Stimulated activated CD8-positive, alpha-beta memory T cell treated with anti-CD3 and anti-CD28 coated beads, Interleukin-7, amount 100 ng/mL, for 24 hours (primary cell): ENCODE results near the gene CYTIP.

ENCODE experiments used
- DNase-seq: peaks from one replicate; pipeline ENCODE4 v3.0.0-alpha.2; 2020; ENCODE audit warnings: low read depth

The CYTIP gene

DNA sequence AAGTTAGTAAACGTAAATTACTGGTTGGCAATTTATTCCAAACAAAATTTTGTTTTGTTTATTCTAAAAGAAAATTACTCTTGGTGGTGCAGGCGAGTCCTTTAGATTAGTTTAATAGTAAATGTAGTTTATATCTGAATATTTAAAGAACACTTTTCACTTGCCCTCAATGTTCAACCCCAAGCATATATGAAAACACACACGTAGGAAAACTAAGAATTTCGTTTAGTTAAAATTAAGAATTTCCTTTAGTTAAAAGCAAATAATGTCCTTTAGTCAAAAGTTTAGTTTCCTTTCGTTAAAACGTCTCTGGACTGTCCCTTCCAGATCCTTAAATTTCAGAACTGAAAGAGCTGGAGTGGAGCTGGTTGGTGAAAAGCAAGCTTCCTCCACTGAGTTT is 19.1 kb upstream of the CYTIP start:
- no peak for DNase-seq

DNA sequence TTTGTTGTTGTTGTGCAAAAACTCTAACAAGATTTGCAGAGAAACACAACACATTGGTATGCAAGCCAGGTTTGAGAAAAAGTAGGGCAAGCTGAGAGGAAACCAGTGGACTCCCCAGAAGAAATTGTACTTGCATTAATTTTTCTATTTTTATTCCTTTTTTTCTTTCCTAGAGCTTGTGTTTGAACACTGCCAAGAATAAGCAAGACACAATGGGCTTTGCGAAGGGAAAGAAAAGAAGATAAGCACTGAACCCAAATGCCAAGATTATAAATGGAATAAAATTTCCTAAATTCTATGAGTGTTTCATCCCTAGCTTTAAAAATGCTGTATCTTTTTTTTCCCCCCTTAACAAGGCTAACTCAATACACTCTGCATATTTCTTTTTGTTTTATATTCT is 17.0 kb upstream of the CYTIP start:
- DNase-seq = no peak

DNA sequence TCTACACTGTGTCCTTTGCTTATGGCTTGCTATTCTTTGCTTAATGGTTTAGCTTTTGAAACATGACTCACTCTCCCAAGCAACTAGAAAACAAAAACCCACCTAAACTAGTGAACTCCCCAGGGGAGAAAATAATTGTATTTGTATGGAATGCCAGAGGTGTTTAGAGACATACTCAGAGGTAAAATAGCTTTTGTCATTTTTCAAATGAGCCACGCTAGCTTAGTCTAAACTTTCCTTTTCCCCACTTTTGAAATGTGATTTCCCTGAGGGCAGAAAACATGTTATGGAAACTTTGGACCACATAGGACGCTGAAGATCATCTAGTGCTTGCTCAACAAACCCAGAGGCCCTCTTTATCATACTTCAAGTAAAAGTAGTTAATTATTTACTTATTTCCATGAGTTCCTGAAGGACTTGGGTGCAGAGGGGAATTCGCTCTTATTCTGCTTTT is 16.5 kb upstream of the CYTIP start:
- no peak for DNase-seq

DNA sequence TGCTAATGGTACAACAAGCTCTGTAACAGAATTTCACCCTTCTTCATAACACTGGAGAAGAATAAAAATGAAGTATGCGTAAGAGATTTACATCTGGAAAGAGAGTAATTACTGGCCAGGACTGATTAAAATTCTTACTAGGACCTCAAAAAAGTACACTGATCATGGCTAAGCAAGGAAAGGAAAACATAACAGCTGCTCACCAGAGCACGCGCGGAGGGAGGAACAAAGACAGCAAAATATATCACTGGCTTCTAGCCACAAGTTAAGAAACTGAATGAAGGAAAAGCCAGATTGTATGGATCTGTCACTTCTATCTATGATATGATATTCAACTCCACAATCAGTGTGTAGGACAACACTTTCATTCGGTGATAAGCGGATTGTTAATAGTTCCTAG is 15.6 kb upstream of the CYTIP start:
- DNase-seq = no peak

DNA sequence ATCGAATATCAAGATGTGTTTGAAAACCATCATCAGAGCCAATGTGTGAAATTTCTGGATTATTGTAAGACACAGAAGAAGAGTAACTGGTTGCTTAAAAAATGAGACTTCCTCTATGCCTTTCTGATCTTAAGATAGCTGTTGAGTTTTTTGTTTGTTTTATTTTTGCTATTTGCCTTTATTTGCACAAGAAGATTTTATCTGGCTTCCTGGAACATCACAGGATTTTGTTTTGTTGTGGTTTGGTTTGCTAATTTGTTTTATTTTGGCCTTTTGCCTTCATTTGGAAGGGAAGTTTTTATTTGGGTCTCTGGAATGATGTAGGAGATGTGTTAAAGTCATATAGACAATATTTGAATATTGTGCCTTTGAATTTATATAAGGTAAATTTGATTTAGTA is 3.9 kb upstream of the CYTIP start:
- DNase-seq = no peak

DNA sequence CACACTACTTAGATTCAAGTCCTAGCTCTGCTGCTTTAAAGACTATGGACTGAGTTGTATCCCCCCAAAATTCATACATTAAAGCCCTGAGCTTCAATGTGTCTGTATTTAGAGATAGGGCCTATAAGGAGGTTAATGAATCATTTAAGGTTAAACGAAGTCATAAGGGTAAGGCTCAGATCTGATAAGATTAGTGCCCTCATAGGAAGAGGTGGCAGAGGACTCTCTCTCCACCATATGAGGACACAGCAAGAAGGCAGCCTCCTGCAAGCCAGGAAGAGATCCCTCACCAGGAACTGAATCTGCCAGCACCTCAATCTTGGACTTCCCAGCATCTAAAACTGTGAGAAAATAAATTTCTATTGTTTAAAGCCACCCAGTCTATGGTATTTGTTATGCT is 3.1 kb upstream of the CYTIP start:
- no peak for DNase-seq

DNA sequence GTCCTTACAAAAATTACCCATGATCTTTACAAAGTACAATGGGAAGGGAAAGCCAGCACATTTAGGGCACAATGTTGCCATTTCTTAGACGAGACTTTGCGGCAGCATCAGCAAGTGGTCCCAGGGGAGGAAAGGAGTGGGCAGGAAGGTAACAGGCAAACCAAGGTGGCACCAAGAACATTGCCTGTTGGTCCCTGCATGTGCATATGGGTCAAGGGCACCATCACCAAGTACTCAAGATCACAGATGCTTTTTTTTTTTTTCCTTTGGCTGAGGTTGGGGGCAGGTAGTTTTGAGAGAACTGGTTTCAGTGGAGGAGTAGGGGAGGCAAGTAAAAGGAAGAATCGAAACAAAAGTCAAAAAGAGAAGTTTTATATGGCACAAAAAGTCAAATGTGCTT is 752 bp upstream of the CYTIP start:
- DNase-seq = no peak

DNA sequence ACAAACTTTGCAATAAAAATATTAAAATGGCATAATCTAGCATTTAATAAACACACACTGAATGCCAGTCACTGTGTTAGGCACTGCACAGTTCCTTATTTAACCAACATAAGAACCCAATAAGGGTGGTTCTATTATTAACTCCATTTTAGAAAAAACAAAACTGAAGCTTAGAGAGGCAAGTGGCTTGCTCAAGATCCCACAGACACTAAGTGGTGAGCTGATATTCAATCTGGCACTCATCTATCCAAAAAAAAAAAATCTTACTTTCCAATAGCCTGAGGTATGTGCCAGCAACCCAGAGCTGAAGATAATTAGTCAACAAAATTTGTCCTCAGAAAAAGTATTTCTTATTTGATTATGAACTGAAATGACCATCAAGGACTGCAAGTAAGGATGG is 799 bp downstream of the CYTIP start:
- DNase-seq = no peak

DNA sequence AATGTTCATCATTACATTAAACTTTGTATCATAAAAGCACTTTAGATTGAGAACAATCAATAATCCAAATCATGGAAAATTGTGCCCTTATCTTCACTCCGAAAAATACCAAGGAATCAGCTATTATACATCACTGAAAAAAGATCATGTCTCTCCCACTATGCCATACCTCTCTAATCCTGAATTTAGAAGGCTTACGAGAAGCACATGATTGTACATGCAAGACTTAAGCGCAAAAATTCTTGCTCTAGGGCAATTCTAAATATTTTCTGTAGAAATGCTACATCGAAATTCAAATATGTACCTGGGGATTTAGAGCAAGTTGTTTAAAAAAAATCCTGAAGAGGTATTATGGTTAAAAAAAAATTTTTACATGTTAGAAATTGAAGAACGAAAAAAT is 1.3 kb downstream of the CYTIP start:
- DNase-seq = no peak

DNA sequence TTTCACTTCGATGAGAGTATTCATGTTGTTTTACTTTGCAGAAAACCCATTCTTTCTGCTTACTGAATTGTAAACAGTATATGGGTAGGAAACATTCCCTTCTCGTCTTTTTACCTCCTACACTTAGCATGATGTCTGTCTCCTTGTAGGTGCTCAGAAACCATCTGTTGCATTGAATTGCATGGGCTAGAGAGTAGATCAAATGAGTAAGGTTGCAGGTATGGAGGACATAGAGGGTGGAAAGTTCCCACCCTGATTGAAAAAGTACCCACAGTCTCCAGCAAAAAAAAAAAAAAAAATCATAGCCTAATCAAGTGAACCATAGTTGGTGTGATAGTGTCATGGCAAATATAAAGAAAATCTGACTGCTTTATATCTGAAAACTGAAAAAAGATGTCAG is 1.7 kb downstream of the CYTIP start:
- no peak for DNase-seq

DNA sequence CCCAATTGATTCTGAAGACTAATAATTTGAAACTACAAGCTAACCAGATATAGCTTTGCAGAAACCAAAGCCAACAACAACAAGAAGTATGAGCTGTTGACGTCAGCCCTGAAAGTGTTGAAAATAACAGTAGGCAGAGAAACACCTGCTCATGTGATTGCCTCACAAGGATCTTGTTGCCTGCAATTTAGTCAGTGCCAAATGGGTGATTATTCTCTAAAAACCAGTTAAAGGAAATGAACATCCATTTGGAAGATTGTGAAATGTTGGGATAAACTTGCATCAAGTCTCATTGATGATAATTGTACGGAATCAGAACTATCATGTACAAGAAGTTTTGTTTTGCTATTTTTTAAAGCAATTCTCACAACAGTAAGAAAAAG is 2.8 kb downstream of the CYTIP start:
- DNase-seq = no peak

DNA sequence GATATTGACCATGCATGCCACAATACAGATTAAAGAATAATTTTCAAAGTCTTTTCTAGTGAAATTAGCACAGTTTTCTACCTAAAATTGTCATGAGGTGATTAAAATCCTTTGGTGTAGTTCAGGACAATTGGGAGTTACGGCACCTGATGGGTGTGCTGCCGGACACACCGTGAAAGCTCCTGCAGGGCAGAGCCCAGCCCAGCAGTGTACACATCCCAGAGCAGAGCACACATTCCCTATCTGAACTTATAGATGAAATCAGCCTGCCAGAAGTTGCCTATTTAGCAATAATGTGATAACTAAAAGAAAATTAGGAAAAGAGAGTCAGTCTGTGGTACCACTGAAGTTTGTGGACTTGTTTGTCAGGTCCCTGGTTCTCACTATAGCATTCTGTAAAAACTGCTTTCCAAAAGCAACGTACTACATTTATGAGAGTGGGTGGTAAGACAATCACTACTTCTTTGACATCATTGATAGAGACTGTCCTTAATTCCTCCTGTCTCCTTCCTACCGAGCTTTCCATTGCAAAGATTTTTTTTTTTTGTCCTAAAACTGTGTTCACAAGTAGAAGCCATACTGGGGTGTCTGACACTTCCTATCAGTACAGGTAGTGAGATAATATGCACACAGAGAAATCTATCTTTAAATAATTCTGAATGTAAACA is 3.4 kb downstream of the CYTIP start:
- no peak for DNase-seq

DNA sequence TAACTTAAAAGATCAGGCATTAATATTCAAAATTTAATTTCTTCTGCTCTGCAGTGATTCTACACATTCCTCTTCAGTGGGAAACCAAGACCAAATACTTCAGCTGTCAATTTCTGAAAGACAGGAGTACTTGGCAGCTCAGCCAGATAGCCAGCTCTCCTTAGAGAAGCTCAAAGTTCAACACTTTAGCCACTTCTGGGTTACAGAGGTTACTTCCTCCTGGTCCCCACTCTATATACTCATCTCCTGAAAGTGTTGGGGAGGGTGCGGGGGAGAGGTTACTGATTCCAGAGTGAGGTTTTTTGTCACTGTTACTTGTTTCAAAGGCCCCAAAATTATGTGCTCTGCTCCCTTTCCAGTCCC is 4.1 kb downstream of the CYTIP start:
- DNase-seq = no peak

DNA sequence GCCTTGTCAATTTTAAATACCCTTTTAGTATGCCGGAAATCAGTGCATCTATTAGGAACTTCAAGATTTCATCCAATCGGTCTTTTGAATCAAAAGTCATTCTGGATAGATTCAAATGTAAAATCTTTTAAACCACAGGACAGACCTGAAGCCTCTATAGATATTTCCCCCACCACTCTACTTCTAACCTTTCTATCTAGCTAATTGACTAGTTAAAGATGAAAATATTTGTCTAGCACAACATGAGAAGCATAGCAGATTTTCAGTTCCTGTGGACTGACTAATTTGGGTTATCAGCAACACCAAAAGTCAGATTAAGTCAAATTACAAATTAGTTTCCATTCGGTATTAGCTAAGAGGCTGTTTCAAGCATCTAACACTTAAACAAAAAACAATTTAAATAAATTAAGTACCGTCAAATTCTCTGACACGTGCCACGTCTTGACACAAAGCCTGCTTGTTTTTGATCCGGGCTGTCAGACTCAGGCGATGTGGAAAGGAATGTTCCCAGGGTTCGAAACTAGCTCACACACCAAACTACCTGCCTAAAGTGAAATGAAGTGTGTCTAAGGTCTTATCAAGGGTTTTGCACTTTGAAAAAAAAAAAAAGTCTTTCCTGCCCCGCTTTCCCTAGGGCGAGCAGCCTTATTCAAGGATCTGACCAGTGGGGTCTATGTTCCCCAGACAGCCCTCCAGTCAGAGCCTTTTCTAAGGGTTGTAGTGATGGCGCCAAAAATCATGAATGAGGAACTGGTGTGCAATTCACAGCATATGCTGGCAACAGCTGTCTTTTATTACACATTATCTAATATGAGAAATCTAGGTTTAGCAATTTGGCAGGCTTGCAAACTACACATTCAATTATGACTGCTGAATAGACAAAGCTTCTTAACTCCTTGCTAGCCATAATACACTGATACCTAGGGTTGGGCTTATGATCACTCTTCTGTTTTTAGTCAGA is 4.7 kb downstream of the CYTIP start:
- DNase-seq = no peak

DNA sequence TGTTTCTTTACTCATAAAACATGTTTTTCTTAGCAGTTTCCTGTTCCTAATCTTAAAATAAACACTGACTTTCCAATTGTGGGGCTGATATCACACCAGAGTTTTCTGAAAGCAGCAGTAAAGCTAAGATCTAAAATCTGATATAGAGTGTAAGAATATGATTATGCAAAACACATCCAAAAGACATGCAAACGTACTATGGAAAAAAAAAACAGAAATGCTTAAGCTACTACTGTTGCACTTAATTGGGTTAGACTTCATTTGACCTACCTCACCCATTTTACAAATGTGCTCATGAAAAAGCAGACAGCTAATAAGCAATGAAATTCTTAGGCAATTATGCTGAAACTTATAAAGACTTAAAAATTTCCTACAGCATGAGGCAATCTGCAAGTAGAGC is 10.5 kb downstream of the CYTIP start:
- no peak for DNase-seq

DNA sequence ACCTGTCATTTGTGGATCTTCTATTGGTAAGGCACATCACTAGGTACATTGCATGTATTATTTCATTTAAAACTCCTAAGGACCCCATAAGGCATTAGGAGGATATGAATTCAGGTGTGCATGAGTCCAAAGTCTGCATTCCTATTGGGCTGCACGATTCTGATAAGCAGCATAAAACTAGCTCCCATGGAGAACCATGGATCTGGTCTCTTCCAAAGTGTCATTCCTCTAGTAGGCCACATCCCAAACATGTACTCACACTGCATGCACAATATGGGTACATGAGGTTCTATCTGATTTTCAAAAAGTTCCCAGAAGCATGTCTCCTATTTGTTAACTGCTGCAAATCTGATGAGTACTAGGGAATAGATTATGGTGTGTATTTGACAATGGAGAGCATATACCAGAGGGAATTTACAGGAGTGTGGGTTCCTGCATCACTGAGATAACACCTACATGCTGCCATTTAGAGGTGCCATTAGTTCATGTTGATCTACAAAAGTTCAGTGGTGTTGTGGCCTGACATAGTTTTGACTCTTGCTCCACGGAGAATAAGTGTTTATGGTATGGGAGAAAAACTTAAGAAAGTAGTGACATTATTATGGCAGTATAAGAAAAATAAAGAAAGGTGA is 11.3 kb downstream of the CYTIP start:
- no peak for DNase-seq

DNA sequence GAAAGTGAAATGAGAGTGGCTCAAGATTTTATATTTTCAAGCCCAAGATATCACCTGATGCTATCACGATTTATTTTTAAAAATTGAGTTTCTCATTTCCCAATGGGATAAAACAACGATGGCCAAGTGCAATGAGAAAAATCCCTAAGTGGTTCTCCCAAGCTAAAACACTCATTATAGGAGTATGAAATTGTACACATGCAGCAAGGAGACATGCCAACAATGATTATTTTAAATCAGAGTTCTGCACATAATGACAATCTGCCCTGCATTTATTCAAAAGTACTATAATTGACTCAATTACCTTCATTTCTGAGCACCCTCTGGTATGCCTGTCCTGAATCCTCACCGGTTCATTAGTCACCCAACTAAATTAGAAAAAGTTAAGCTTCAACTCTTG is 12.7 kb downstream of the CYTIP start:
- DNase-seq = no peak

DNA sequence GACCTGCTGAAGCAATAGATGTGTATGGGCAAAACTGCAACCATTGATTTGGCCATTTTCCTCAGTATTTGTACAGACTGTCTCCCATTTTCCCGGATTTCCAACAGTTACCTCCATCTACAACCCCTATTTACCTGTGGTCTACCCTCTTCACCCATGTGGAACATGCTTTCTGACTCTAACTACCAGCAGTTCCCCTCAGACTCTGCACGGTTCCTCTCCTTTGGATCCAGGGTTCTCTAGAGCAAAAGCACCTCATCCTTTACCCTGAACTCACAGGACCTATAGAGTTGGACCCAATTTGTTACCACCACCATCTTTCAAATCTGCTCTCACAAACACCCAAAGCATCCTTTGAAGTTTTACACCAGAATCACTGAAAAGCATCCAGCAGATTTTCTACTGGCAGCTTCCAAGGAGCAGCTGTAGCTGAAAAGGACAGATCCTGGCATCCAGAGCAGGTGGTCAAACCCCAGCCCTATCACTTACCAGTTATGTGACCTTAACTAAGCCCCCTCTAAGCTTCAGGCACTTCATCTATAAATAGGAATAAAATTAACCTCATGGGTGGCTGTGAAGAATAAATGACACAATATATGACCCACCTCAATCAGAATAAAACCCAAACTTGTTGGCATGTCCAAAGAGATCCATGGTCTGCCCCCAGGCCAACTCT is 15.3 kb downstream of the CYTIP start:
- no peak for DNase-seq

DNA sequence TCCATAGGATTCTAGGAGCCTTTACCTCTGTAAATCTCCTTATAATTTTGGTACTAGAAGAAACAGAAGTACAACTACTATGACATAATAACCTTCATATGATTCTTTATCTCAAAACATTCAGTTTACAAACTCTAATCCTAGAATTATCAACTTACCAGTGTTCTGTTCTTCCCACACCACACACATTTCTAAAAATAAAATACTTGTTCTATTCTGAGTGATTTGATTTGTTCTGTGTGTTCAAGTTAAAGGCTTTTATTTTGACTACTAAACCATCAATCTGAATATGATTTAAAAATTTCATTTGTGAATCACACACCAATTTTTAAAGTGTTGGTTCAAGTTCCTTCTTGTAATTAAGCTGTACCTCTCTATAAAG is 16.0 kb downstream of the CYTIP start:
- DNase-seq = no peak

DNA sequence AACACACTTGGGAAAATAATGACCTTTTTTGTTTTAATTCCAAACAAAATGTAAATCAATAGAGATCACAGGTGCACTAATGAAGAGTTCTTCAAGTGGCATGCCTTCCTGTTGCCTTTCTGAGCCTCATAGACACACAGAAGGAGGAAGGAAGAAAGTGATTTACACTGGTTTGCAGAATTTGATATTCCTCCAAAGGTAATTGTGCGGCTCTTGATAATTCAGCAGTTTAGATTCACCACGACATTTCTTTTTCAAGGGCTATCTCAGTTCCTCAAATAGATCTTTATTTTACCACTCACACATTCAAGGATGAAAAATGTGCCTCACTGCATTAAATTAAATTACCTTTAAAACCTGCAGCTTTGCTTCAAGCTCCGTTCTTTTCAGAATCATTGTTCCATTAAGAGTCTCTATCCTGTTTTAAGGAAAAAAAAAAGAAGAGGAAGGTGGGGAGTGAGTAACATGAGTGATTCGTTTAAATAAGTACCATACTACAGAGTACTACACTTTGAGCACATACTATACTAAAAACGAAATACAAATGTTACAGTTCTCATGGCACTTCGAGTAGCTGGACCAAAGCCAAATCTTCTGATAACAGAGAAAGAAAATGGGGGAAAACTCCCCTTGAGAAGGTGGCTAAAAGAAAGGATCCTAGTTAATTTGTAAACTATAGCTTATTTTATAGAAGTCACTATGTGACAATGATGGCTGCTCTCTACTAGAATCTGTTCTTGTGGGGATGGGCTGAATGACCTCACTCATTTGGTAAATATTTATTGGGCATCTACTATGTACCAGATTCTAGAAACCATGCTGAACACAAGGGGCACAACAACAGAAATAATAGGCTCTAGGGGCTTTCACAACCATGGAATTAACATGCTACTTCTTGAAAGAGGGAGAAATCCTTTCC is 16.6 kb downstream of the CYTIP start:
- DNase-seq = no peak

DNA sequence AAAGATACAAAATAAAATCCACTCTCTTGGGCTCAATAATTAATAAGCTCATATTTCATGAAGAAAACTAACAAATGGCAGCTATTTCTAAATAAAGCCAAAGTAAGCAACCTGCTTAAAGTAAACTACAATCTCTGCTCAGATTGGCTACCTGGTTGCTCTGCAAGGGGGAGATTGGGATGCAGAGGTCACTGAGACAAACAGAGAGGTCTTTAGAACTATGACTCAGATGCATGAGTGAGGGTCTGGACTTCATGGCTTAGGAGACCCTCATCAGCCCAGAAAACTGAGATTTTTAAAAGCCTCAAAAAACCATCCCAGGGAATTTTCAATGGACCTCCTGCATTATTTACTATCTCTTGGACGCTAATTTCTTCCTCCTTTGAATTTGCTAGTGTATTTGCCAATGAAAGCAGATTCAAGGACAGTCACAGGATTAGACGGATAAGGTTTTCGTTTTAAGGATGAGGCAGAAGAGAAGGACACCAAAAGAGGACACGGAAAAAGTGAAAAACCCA is 17.4 kb downstream of the CYTIP start:
- no peak for DNase-seq
